T47D (cell line): ENCODE results near the gene SCNN1B.
A peak's percentile ranks its signal among the peaks of the same experiment; 100 is the strongest.
"Not testable (repeated sequence)": the region's sequence is repeated elsewhere in the genome, so short reads cannot be mapped to it uniquely, and the experiment has no call there.

Experiments used
- DNase-seq, 2 experiments: peaks; one replicate each; pipeline versions ENCODE4 v3.0.0 to v3.0.0-alpha.2; 2011 to 2012; ENCODE audit warnings: low read depth in 1 of 2, low spot score in 1 of 2
- JUND ChIP-seq: IDR thresholded peaks from 2 replicates; pipeline ENCODE4 v1.6.1; 2012; ENCODE audit warnings: low read depth
- in situ Hi-C: cut with HindIII; loops from 2 replicates; pipeline ENCODE4 v1.10.0; 2016; ENCODE audit warnings: low sequenced_read_pairs, low pct_unique_long_range_greater_than_20kb

SCNN1B gene

DNA sequence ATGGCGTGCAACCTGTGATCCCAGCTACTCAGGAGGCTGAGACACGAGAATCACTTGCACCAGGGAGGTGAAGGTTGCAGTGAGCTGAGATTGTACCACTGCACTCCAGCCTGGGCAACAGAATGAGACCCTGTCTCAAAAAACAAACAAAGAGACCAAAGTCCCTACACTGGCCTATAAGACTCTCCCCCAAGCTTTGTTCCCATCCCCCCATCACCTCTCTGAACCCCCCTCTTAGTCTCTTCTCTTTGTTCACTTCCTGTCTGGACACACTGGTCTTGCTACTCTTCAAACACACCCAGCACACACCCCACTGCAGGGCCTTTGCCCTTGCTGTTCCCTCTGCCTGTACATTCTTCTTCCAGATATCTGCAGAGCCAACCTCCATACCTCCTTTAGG lies 7.8 kb upstream of the SCNN1B start:
- DNase-seq, result no peak
- no peak for TF ChIP-seq JUND
- in situ Hi-C loops, result no loop called here

DNA sequence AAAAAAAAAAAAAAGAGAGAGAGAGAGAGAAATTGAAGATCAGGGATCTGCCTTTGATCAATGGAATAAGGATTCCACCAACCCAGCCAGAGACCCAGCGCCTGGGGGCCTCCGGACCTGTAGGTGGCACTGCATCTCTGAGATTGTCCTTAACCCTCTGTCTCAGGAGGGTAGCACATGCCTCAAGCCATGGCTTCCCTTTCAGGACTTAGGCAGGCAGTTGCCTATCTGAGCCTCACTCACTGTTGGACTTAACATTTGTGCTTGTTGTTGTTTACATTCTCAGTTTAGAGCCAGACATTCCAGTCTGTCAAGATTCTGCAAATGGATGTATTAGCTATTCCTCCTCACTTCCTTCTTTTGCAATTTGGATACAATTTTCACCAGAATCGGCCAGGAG lies 5.1 kb upstream of the SCNN1B start:
- in situ Hi-C loops, result no loop called here
- no peak for TF ChIP-seq JUND
- peak; percentile 40 to 86 for DNase-seq

DNA sequence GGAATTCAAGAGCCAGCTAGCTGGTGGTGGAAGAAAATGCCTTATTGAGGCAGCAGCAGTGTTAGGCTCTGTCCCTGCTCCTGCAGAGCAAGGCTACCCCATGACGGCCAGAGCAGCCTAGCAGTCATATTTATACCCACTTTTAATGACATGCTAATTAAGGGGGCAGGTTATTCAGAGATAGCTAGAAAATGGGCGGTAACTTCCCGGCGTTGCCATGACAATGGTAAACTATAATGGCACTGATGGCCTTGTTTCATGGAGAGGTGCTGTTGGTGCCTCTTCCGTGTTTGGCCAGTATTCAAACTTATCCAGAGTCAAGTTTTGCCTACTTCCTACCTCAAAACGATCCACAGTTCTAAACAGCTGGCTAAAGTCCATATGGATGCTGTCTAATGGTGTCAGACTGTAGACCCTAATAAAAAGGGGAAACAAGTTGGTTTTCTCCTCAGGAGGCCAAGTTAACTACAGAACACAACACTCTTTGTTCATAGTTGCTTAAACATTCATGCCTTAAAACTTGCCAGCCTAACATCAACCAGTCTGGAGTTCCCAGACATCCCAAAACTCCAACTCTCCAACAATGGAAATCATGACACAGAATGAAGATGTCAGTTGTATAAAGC lies 3.7 kb upstream of the SCNN1B start:
- DNase-seq, result no peak
- no peak for TF ChIP-seq JUND
- in situ Hi-C loops, result no loop called here

DNA sequence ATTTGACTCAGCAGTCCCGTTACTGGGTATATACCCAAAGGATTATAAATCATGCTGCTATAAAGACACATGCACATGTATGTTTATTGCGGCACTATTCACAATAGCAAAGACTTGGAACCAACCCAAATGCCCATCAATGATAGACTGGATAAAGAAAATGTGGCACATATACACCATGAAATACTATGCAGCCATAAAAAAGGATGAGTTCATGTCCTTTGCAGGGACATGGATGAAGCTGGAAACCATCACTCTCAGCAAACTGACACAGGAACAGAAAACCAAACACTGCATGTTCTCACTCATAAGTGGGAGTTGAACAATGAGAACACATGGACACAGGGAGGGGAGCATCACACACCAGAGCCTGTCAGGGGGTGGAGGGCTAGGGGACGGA lies 2.3 kb upstream of the SCNN1B start:
- DNase-seq, in situ Hi-C loops: not testable (repeated sequence)

DNA sequence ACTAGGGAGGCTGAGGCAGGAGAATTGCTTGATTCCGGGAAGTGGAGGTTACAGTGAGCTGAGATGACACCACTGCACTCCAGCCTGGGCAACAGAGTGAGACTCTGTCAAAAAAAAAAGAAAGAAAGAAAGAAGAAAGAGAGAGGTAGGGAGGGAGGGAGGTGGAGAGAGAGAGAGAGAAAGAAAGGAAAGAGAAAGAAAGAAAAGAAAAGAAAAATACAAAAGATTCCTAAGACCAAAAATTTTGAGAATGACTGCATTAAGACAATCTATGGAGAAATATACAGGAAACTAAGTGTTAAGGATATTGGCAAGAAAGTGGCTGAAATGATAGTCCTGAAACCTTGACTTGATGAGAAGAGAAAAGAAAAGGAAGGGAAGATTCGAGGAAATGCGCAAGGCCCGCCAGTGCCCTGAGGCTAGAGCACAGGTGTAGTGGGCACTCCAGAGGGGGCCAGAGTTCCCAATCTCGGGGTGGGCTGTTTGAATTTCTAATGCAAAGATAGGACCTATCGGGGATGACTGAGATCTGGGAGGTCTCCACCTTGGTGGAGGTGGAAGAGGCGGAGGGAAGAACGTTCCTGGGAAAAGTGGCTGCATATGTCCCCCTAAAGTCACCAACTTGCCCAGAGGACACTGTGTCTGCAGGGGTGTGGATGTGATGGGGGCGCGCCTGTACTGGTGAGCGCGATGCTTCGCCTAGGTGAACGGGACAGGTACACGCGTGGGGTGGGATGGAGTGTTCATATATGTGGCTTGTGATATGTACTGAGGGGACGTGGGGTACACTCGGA lies 654 bp upstream of the SCNN1B start:
- in situ Hi-C loops, result no loop called here
- no peak for TF ChIP-seq JUND
- no peak for DNase-seq

DNA sequence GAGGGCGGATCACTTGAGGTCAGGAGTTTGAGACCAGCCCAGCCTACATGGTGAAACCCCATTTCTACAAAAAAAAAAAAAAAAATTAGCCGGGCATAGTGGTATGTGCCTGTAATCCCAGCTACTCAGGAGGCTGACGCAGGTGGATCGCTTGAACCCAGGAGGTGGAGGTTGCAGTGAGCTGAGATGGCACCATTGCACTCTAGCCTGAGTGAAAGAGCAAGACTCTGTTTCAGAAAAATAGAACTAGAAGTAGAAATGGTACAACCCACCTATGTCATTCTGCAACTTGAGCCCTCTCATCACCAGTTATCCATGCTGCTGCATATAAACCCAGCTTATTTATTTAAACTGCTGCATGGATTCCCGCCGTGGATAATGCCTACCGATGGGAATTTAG lies 1.6 kb downstream of the SCNN1B start:
- in situ Hi-C loops, result no loop called here
- no peak for DNase-seq
- TF ChIP-seq JUND, result no peak

DNA sequence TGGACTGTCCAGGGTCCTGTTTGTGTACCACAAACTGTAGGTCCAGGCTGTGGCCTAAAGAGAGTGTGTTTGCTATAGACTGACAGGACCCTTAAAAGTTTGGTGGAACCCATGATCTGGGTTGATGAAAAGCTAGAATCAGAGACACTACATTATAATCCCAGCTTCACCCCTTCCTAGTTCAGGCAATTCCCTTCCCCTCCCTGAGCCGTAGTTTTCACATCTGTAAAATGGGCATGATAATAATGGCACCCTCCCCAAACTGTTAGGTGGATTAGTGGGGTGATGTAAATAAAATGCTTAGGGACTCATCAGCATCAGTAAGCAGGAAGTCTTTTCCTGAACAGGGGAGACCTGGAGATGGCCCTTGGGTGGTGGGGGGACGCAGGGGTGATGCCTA lies 2.5 kb downstream of the SCNN1B start:
- in situ Hi-C loops, result no loop called here
- TF ChIP-seq JUND, result no peak
- no peak for DNase-seq

DNA sequence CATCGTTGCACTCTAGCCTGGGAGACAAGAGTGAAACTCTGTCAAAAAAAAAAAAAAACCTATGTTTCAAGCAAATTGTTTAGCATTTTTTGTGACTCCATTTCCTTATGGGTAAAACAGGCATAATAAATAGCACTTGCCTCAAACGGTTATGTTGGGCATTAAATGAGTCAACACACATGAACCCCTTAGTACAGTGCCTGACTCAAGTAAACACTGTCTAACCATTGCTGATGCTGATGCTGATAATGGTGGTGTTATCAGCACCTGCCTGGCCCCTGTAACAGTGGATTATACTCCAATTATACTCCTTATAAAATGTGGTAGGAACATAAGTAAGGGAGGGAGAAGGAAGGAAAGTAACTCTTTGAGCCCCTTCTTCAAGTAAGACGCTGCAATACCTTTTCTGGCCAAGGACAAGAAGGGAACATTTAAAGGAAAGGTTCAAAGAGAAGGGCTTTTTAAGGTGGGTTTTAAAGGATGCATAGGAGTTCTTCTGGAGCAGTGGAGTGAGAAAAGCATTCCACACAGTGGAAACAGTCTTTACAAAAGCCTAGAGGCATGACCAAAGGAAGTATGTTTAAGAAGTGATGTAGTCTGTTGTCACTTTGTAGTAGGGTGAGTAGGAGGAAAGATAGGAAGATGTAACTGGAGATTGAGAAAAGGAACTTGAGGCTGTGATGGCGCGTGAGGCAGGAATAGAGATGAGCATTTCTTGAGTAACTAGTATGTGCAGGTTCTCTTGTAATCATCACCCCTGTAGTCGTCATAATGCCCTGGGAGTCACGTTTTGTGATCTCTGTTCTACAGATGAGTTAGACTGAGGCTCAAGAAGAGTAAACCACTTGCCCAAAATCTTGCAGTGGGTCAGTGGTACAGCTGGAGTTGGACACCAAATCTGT lies 4.3 kb downstream of the SCNN1B start:
- in situ Hi-C loops, result no loop called here
- no peak for DNase-seq
- TF ChIP-seq JUND, result no peak

DNA sequence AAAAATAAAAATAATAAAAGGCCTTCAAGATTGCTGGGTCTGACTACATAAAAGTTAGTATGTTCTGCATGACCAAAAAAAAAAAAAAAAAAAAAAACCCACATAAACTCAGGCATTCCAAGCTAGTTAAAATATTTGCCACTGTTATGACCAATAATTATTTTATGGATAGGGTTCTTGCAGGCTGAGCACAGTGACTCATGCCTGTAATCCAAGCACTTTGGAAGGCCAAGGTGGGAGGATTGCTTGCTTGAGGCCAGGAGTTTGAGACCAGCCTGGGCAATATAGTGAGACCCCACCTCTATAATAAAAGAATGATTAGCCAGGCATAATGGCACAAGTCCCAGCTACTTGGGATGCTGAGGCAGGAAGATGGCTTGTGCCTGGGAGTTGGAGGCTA lies 8.1 kb downstream of the SCNN1B start:
- in situ Hi-C loops, result no loop called here
- TF ChIP-seq JUND, result no peak
- no peak for DNase-seq

DNA sequence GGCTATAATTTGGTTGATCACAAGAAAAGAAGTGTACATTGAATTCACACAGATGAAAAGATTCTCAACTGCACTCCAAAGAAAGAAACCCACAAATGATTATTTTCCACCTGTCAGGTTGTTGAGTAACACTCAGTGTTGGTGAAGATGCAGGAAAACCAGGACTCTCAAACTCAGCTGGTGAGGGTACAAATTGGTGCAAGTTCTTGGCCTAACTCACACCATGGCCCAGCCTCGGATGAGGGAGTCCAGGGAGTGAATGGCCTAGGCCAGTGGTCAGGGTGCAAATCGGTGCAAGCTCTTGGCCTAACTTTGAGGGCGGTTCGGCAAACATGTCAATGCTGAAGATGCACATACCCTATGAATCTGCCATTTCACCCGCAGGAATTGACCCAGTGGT lies 8.6 kb downstream of the SCNN1B start:
- no peak for TF ChIP-seq JUND
- DNase-seq, result no peak
- in situ Hi-C loops, result no loop called here

DNA sequence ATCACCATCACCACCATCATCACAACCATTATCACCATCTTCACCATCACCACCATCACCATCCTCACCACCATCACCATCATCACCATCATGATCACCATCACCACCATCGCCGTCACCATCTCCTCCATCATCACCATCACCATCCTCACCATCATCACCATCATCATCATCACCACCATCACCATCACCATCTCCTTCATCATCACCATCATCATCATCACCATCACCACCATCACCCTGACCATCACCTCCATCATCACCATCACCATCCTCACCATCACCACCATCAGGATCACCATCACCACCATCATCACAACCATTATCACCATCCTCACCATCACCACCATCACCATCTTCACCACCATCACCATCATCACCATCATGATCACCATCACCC lies 14.1 kb downstream of the SCNN1B start:
- DNase-seq, result no peak
- in situ Hi-C loops, result no loop called here
- no peak for TF ChIP-seq JUND

DNA sequence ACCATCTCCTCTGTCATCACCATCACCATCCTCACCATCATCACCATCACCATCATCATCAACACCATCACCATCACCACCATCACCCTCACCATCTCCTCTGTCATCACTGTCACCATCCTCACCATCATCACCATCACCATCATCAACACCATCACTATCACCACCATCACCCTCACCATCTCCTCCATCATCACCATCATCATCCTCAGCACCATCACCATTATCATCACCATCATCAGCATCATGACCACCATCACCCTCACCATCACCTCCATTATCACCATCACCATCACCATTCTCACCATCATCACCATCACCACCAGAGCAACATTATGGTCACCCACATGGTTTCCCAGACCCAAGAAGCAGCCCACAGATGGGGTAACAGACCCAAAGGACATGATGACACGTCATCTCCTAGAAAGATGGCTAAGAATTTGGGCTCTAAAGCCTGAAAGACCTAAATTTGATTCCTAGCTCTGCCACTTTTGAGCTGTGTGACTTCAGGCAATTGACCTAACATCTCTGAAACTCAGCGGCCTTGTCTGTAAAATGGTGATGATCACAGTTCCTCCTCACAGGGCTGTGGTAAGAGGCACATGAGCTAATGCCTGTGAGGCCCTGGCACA lies 14.6 kb downstream of the SCNN1B start:
- no peak for DNase-seq
- TF ChIP-seq JUND, result no peak
- in situ Hi-C loops, result no loop called here
